Lower leg skin (tissue), 3 donors: ENCODE results near the gene ZRANB3.

Experiments
- POLR2A ChIP-seq, 2 donors: fragments of 450-650 bp; IDR thresholded peaks; one replicate each; pipeline ENCODE4 v1.6.1; 2016 to 2017; ENCODE audit warnings: antibody characterized with exemption in 2 of 2, mild to moderate bottlenecking in 1 of 2, moderate library complexity in 1 of 2
- TF ChIP-seq, protein P1 (sequence below), 3 donors: fragments of 450-650 bp; IDR thresholded peaks; one replicate each; pipeline ENCODE4 v1.5.1; 2016; ENCODE audit warnings: antibody characterized with exemption in 3 of 3, mild to moderate bottlenecking in 3 of 3, moderate library complexity in 2 of 3

DNA sequence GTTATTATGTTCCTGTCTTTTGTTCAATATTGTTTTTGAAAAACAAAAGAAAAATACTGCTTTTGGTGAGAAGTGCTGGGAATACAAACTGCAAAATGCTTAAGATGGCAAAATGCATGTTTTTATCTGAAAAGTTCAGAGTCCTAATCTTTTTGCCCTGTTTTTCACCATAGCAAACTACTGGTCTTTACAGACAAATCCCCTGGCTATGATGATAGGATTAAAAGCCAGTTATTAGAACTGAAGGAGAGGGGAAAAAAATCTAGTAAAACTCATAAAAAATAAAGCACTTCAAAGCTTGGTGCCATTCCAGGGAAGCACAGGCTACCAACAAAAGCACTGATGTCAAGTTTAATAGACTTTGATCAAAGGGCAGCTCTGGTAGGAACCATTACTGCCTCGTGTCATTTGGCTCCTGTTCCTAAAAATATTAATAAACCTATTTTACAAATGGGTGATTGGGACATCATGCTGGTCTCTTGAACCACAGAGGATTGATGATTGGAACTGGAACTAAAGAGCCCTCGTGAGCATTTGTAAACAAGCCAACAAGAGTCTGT, 284.2 kb downstream of the ZRANB3 start:
- TF ChIP-seq, protein P1, sequence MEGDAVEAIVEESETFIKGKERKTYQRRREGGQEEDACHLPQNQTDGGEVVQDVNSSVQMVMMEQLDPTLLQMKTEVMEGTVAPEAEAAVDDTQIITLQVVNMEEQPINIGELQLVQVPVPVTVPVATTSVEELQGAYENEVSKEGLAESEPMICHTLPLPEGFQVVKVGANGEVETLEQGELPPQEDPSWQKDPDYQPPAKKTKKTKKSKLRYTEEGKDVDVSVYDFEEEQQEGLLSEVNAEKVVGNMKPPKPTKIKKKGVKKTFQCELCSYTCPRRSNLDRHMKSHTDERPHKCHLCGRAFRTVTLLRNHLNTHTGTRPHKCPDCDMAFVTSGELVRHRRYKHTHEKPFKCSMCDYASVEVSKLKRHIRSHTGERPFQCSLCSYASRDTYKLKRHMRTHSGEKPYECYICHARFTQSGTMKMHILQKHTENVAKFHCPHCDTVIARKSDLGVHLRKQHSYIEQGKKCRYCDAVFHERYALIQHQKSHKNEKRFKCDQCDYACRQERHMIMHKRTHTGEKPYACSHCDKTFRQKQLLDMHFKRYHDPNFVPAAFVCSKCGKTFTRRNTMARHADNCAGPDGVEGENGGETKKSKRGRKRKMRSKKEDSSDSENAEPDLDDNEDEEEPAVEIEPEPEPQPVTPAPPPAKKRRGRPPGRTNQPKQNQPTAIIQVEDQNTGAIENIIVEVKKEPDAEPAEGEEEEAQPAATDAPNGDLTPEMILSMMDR (IDR thresholded peaks at IDR 0.05), result no peak
- no peak for TF ChIP-seq POLR2A (IDR thresholded peaks at IDR 0.05)
